GM18511 (cell line): Measurements from ENCODE around the gene POT1.

Experiments
- ATAC-seq: cut with Tn5 transposase; IDR thresholded peaks from one replicate; pipeline ENCODE4 v1.9.1; 2021; ENCODE audit warnings: mild to moderate bottlenecking, moderate library complexity; ENCODE audit not compliant: unreplicated experiment

The POT1 gene

DNA sequence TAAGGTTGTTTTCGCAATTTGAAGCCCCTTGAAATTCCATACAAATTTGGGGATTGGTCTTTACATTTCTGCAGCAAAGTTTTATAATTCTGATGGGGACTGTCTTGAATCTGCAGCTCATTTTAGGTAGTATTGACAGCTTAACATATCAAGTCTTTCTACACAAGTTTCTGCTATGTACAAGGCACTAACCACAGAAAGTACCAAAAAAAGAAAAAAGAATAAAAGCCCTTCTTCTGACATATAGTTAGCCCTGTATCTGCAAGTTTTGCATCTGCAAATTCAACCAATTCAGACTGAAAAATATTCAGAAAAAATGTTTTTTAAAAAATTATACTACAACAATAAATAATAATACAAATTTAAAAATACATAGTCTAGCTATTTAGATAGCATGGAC, 15.3 kb downstream of the POT1 start:
- peak; percentile 60 for ATAC-seq

DNA sequence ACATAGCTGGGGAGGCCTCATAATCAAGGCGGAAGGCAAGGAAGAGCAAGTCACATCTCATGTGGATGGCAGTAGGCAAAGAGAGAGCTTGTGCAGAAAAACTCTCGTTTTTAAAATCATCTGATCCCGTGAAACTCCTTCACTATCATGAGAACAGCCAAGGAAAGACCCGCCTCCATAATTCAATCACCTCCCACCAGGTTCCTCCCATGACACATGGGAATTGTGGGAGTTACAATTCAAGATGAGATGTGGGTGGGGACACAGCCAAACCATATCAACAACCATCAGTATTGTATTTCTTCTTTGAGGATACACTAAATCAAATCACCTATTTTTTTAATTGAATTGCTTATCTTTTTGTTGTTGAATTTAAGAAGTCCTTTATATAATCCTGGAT, 16.7 kb downstream of the POT1 start:
- ATAC-seq = no peak

DNA sequence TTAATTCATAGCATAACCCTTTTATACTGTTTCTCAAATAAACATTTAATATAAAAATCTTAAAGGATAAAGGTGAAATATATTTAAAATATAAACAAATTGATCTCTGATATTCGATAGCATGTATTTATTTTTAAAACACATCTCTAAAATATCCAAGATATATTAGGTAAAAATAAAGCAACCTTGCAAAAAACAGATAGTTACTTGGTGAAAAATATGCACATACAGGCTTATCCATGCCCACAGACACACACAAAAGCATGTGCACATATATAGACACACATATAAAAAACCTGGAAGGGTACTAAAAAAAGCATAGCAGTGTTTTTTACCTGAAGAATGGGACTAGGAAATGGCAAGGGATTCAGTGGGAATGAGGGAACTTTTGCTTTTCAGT, 19.8 kb downstream of the POT1 start:
- no peak for ATAC-seq

DNA sequence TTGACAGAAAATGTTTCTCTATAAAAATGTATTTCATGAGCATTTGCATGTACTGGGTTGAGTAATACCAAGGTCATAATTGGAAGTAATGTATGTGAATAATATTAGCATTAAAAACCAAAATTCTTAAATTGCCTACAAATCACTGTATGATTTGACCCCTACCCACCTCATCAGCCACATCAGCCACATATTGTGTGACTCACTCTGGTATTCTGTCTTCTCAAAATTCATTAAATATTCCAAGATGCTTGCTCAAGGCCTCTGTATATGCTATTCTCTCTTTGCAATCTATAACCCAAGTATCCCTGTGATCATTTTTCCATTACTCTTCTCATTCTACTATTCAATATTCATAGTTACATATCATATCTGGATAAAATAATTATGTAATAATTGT, 21.4 kb downstream of the POT1 start:
- no peak for ATAC-seq

DNA sequence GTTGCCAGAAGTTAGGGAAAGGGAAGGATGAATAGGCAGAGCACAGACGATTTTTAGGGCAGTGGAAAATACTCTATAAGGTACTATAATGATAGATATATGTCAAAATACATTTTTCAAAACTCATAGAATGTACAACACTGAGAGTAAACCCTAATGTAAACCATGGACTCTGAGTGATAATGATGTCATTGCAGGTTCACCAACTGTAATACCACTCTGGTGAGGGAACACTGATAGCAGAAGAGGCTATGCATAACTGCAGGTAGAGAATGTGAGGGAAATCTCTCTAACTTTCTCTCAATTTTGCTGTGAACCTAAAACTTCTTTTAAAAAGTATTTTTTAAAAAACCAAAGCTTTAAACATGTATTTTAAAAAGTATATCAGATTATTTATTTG, 22.1 kb downstream of the POT1 start:
- ATAC-seq = no peak

DNA sequence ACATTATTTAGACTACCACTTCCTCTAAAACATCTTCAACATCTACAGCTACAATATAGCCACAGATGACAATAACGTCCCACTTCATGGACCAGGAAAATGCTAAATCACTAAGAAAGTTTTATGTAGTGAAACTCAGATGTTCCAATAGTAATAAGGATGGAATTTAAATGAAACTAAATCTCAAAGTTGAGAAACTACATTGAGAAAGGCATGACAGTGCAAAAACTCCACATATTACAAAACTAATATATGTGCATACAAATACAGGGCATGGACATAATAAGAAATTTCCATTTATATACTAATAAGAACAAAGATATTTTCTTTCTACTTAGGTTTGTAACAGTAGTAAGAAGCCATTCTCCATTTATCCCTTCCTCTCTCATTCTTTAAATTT, 31.1 kb downstream of the POT1 start:
- ATAC-seq = no peak

DNA sequence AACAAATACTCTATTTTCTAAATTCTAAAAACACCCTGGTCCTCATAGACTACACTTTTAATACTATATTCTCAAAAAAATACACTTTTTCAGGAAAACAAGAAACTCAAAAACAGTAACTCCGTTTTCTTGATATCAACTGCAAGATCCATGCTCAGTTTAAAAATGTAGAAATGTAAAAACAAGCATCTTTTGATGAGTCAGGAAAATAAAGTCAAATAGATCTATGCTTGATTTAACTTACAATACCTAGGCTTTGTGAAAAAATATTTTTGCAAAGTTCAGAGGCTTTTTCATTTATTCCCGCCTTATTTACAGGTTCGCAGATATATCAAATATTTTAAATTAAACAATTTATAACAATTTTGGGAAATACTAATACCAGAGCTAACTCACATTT, 33.6 kb downstream of the POT1 start:
- ATAC-seq = no peak

DNA sequence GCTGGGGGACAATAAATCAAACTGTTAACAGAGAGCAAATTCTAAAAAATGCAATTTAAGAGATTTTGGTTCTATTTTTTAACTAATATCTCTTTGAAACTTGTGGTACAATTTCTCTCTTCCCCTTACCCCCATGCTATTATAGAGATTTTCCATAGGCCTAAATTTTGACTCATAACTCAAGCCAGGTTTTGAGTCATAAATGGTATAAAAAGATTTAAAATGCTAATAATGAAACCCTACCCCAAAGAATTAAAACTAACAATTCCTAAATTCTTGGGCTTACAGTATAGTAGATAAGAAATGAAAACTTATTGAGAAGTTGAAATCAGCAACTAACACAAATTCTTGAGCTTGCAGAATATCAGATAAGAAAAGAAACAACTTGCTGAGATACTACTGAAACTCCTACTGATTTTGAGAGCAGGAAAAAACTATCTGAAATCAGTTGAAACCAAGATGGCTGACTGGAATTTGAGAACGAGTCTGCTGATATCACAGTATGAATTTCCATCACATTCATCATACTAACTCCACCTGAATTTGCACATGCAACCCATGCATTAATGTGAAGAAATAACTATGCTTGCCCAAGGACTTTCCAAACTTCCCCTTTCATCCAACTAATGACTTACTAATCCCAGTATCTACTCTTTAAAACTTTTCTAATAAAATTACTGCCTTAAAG, 36.3 kb downstream of the POT1 start:
- peak; percentile 95 for ATAC-seq

DNA sequence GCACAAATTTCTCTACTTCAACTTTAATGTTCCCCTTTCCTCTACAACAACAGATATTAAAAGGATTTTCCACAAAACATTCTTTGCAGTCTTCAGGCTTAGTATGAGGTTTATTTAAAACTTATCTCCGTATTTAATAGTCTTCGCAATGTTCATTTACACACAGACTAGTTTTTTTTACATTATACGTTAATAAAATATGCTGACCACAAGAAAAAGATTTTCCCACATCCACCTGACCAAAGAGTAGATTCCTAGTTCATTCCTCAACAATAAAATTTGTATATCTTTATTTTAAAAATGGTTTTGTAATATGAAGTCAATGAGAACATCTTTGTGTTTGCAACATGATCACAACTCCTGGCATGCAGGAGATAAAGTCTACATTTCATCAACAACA, 42.4 kb downstream of the POT1 start:
- ATAC-seq = no peak

DNA sequence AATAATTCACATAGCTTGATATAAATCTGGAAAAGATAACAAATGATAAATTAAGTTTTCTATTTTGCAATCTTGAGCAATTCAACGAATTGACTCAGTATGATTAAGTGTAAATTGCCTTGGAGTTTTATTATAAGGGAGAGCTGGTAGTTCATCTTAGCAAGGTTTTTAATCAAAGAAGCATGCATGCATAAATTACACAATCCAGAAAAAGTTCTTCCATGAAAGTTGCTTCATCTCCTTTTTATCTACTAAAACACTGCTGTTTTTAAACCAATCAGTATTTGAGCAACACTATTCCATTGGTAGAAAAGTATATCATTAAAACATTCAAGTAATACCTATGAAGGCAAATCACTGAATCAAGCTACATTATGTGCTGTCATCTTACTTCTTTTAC, 47.6 kb downstream of the POT1 start:
- no peak for ATAC-seq

DNA sequence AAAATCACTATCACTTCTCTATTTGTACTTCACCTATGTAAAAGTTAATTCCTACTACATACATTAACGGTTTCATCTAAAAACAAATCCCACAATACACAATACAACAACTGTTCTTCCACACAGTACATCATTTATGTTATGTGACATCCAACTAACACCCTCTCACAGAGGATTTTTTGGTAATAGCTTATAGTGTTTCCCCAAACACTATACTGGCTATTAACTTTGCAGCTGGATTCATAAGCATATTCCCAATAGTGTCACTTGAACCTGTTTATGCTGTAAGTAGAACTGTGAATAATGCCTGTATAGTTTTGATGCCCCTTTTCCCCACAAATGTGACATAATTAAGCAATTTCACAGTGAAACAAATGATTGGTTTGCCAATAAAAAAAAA, 49.9 kb downstream of the POT1 start:
- ATAC-seq = no peak

DNA sequence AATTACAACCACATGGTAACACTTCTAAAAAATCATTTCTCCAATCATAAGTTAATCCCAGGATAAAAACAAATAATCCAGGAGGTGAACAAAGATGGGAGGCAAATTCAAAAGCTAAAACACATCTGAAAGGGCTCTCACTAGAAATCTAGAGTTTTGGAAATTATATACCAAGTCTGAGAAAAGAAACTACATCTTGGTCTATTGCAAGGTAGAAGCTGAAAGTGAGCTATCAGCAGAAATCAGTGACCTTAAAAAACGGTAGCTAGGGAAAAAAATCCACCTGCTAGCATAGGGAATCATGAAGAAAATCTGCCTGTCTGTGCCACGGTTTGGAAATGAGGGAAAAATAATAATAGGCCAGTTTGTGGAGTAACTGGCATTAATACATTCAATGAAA, 50.5 kb downstream of the POT1 start:
- no peak for ATAC-seq

DNA sequence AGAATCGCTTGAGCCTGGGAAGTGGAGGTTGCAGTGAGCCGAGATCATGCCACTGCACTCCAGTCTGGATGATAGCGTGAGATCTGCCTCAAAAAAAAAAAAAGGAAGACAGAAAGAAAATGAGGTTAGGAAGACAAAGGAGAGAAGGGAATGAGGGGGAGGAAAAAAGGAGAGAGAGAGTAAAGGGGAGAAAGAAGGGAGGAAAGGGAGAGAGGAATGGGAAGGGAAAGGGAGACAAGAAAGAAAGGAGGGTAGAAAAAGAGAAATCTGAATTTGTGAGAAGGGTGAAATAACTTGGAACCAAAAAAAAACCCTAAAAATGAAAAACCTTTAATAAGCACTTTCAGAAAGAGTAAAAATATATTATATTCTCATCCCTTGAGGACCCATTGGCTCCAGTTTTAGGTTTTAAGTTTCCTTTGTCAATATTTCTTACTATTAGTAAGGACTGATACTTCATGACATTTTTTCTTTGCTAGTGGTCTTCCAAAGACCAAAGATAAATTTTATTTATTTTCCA, 54.9 kb downstream of the POT1 start:
- no peak for ATAC-seq

DNA sequence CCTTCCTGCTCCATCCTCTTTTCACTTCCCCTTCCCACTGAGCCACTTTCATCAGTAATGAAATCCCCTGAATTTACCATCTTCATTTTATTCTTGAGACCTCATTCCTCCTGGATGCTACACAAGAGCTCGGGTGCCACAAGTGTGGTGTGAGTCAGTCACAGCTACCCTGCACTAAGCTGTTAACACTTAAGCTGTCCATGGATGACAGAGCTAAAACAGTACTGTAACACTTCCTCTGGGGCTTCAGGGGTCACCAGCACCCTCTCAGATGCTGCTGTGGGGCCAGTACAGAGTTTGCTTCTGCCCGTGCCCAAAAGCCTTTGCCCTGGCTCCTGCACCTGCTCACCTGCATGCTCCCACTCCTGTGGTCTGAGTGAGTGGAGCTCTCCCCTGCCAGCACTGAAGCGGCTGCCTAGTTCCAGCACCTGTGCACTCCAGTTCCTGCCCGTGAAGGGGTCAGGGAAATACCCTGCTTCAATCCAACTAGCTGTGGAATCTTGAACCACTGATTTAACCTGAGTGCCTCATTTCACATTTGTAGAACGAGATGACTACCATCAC, 71.9 kb downstream of the POT1 start:
- no peak for ATAC-seq

DNA sequence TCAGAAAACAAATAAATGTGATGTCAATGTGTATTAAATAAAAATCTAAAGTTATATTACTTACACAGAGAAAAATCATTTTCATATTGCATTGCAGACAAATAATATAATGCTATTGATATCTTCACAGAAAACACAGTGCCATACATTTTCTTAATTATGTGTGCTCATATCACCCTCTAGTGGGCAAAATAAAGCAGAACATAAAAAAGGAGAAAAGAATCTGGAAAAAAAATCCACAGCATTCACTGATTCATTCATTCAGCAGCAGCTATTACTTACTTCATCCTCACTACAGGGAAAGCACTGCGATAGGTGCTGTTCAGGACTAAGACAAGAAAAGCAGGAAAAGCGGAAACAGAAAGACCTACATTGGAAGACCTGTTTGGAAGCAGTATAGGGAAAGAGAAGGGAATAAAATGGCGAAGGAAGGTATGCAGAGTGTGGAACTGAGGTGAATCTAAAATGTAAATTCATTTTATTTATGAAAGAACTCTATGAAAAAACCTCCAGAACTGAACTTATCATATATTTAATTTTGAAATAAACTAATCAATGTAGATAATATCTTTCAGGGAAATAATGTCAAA, 73.2 kb downstream of the POT1 start:
- ATAC-seq = peak; percentile 68

DNA sequence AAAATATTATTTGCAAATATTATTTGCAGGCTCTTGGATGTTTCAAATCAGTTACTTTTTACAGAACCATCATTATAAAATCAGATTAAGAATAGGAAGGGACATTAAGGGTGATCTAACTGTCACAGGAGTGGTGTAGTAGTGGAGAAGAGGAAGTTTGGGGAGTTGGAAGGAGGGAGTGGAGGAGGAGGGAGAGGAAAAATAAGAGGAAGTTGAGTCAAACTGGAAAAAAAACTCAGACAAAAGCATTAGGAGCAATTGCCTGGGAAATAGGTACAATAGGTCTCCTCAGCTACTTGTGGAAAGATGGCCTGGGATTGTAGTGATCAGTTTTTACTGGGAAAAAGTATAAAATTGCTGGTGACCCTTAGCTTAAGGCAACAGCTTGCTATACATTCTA, 86.3 kb downstream of the POT1 start:
- no peak for ATAC-seq

DNA sequence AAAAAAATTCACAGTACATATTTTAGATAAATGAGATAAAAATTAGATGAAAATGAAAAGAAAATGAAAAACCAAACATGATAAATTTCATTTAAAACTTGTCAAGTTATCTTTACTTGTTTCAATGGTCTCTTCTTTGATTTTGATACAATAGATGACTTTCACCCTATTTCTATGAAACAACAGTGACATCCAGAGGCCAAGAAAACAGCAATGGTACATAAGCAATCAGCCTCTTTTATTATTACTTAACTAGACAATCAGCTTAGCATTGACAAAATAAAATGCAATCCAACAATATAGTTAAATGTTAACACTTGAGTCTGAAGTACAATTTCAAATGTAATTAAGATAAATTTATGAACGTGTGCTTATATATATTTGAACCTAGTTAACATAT, 89.2 kb downstream of the POT1 start:
- ATAC-seq = no peak

DNA sequence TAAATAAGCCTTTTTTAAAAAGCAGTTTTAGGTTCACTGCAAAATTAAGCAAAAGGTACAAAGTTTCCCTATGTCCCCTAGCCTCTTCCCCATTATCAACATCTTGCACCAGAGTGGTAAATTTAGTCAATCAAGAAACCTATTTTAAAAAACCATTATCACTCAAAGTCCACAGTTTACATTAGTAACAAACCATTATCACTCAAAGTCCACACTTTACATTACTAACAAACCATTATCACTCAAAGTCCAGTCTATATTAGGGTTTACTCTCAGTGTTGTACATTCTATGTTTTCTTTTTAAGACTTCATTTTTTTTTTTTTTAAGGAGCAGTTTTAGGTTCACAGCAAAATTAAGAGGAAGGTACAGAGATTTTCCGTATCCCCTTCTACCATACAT, 89.9 kb downstream of the POT1 start:
- ATAC-seq = no peak

DNA sequence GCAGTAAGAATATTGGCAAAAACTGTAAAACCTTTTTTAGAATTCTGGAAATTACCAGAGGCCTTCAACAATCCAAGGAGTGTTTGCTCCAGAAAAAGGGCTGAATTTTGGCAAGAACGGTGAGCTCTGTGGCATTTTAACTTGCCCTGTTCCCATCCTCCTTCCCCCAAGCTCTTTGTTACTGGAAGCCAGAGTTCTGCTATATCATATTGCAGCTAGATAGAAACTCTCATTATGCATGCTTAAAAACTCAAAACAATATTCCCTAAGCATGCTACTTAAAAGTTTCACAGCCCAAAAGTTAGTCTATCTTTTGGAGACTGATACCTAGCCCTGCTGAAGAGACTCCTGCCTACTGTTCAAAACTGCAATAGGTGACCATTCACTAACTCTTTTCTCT, 93.5 kb downstream of the POT1 start:
- ATAC-seq = no peak

DNA sequence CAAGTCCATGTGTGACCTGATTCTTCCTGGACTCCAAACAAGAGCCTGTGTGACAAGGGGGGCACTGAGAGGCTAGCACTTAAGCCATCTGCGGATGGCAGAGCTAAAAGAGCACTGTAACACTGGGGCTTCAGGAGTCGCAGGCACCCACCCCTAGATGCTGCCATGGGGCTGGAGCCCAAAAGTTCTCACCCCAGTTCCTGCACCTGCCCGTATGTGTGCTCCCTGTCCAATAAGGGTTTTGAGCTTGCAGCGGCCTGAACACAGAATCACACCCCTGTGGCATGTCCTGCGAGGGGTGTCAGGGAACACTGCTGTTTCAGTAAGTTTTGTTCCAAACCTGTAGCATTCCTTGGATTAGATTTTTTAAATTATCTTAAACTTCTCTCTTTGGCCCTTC, 110.8 kb downstream of the POT1 start:
- no peak for ATAC-seq

DNA sequence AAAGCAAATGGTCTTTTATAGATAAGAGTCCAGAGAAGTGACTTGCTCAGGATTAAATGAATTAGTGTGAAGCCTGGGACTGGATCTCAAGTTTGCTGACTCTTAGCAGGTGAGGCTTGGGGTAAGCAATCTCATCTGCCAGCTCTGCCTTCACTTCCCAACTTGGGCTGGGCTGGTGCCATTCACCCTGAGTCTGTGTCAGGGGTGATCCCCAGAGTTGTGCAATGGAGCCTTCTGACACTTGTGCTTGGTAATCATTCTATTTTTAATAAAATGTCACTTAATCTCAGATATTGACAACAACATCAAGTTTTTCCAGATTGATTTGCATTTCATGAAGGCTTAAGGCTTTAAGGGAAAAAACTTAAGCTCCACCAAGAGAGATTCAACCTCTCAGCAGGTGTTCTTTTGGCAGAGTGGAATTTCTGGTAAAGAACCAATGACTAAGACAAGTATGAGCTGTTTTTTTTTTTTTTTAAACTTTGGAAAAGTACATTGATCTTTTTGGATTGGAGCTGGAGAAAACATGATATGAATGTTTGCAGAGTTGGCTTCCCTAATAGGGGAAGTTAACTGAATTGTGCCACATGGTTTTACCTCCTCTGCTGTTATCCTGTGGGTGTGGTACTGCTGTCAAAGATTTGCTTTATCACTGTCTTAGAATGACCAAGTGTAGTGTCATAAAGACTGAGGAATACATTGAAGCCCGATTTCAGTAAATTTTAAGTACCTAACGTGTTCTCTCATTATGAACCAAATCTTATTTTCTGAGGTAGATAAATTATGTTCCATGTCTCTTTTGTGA, 115.4 kb downstream of the POT1 start:
- ATAC-seq = no peak

DNA sequence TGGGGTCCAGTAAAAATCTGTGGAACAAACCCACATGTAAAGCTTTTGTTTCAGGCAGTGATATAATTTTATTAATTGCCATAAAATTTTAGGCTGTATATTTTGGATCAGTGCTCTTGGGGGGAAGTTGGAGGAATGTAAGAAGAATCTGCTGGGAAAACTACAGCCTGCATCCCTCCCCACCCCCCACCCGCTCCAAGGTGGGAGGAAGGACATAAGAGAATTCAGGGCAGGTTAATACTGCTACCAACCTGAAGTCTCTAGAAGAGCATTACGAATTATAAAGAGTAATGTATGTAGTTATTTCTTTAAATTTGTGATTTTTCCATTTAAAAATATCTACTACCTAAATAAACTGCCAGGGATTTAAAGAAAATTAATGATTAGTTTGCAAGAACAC, 116.9 kb downstream of the POT1 start:
- ATAC-seq = no peak
